HepG2 (cell line): ENCODE results near the gene TXNDC11.

ENCODE experiments used
- ATM ChIP-seq: fragments of 450-650 bp; IDR thresholded peaks from 2 replicates; pipeline ENCODE4 v1.7.1; 2017; ENCODE audit warnings: mild to moderate bottlenecking, borderline replicate concordance
- JUNB ChIP-seq: sonication (generic); formaldehyde crosslinking; IDR thresholded peaks from 2 replicates; pipeline ENCODE4 v1.8.0; 2022; ENCODE audit warnings: missing genetic modification reagents, mild to moderate bottlenecking, borderline replicate concordance
- TF ChIP-seq, protein P1 (sequence below): sonication (generic); formaldehyde crosslinking; IDR thresholded peaks from 2 replicates; pipeline ENCODE4 v1.4.0; 2020; ENCODE audit warnings: missing genetic modification reagents
- TF ChIP-seq, protein P2 (sequence below): sonication (generic); formaldehyde crosslinking; conservative IDR thresholded peaks from 2 replicates; pipeline ENCODE4 v1.8.1; 2023; ENCODE audit warnings: missing genetic modification reagents
- TF ChIP-seq, protein P3 (sequence below): sonication (generic); formaldehyde crosslinking; conservative IDR thresholded peaks from 2 replicates; pipeline ENCODE4 v1.8.0; 2022; ENCODE audit warnings: missing genetic modification reagents

DNA sequence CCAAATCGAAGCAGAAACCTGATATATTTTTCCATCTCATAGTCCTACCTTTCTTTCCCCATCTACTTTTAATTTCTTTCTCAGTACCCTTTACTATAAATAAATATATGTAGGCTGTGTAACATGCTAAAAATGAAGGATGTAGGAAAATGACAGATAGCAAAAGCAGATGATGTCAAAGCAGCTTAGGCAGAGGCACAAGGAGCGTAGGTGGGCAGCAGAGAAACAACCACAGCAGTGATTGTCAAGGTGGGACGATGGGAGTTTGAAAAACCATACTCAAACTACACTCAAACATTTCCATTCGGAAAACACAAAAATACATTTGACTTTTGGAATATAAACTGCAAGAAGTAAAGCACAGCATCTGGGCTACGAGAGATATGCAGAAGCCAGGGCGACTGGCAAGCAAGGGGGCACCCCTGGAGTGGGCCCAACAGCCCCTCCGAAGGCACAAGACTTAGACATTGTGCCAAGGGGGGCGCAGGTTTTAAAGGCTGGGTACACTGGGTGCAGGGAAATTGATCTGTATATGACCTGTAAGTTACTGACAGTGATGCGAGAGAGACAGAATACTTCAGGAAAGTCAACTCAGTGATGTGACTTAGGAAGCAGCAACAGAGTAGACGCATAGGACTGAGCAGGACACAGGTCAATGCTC lies 43.3 kb downstream of the TXNDC11 start:
- TF ChIP-seq JUNB (CRISPR knock-in tag) = no peak
- TF ChIP-seq, protein P1, sequence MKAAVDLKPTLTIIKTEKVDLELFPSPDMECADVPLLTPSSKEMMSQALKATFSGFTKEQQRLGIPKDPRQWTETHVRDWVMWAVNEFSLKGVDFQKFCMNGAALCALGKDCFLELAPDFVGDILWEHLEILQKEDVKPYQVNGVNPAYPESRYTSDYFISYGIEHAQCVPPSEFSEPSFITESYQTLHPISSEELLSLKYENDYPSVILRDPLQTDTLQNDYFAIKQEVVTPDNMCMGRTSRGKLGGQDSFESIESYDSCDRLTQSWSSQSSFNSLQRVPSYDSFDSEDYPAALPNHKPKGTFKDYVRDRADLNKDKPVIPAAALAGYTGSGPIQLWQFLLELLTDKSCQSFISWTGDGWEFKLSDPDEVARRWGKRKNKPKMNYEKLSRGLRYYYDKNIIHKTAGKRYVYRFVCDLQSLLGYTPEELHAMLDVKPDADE (CRISPR knock-in tag) = no peak
- TF ChIP-seq, protein P2, sequence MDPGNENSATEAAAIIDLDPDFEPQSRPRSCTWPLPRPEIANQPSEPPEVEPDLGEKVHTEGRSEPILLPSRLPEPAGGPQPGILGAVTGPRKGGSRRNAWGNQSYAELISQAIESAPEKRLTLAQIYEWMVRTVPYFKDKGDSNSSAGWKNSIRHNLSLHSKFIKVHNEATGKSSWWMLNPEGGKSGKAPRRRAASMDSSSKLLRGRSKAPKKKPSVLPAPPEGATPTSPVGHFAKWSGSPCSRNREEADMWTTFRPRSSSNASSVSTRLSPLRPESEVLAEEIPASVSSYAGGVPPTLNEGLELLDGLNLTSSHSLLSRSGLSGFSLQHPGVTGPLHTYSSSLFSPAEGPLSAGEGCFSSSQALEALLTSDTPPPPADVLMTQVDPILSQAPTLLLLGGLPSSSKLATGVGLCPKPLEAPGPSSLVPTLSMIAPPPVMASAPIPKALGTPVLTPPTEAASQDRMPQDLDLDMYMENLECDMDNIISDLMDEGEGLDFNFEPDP = no peak
- TF ChIP-seq, protein P3, sequence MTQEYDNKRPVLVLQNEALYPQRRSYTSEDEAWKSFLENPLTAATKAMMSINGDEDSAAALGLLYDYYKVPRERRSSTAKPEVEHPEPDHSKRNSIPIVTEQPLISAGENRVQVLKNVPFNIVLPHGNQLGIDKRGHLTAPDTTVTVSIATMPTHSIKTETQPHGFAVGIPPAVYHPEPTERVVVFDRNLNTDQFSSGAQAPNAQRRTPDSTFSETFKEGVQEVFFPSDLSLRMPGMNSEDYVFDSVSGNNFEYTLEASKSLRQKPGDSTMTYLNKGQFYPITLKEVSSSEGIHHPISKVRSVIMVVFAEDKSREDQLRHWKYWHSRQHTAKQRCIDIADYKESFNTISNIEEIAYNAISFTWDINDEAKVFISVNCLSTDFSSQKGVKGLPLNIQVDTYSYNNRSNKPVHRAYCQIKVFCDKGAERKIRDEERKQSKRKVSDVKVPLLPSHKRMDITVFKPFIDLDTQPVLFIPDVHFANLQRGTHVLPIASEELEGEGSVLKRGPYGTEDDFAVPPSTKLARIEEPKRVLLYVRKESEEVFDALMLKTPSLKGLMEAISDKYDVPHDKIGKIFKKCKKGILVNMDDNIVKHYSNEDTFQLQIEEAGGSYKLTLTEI (CRISPR knock-in tag) = no peak
- TF ChIP-seq ATM = no peak
